GM18526 (cell line): ENCODE data around the gene KIF7.

Source experiments
- POLR2A ChIP-seq: IDR thresholded peaks from 3 replicates; pipeline ENCODE4 v1.6.1; 2011; ENCODE audit not compliant: insufficient read length; ENCODE audit errors: extremely low read depth

KIF7 gene

DNA sequence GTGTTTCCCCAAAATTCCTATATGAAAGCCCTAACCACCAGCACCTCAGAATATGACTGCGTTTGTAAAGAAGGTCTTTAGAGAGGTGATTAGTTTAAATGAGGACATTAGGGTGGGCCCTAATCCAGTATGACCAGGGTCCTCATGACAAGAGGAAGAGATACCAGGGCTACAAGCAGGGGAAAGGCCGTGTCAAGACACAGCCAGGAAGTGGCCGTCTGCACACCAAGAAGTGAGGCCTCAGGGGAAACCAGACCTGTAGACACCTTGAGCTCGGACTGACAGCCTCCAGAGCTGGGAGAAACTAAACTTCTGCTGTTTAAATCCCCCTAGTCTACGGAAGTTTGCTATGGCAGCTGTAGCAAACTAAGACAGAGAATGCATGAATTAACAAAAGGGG is 14.2 kb downstream of the KIF7 start:
- TF ChIP-seq POLR2A: no peak

DNA sequence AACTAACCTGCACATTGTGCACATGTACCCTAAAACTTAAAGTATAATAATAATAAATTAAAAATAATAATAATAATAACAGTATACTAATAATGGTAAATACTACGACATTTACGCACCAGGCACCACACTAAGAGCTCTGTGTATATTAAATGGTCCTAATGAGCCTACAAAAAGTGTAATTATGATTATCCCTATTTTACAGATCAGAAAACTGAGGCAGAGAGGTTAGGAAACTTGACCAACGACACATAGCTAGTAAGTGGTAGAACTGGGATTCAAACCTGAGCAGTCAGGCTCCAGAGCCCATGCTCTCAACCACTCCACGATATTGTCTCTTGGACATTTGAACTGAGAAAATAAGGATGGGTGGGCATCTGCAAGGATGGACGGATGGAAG is 15.0 kb downstream of the KIF7 start:
- TF ChIP-seq POLR2A: no peak

- no peak for TF ChIP-seq POLR2A
Measured at GRCh38 chr15:89633585-89633984, 21.7 kb downstream of the KIF7 start.

- TF ChIP-seq POLR2A: no peak
Measured at GRCh38 chr15:89632563-89633430, 22.5 kb downstream of the KIF7 start.

GRCh38 chr15:89631902-89632264 is 23.4 kb downstream of the KIF7 start:
- no peak for TF ChIP-seq POLR2A

DNA sequence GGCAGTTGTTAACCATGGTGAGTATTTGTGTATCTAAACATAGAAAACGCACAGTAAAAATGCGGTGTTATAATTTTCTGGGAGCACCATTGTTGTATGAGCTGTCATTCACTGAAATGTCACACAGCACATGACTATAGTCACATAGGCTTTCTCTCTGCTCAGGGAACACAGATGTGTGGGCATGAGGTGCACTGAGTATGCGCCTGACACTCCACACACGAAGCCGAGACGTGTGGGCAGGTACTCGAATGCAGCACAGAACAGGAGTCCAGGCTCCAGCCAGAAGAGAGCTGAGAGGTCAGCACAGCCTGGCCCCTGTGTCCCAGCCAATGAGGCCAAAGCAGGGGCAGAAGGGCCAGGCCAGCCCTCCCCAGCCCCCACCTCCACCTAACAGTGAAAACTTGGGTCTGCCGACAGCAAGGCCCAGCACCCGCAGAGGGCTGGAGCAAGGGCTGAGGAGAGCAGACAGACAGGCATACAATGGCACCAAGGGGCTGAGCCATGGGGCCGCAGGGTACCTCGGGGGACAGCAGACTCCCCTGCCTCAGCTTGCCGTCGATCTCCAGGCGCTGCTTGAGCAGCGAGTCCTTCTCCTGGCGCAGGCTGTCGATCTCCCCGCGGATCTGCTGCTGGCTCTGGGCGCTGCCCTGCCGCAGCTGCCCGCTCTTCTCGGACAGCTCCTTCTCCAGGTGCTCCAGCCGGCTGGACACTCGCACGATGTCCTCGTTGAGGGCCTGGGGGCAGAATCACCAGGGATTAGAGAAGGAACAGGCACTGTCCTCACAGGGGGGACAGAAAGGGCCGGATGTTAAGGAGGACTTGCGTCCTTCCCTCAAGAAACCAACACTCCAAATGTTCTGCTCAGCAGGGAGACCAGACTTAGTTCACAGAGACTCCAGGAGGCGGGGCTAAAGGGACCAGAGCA is 24.0 kb downstream of the KIF7 start:
- no peak for TF ChIP-seq POLR2A

- TF ChIP-seq POLR2A: no peak
Measured at GRCh38 chr15:89630260-89630659, 25.0 kb downstream of the KIF7 start.

DNA sequence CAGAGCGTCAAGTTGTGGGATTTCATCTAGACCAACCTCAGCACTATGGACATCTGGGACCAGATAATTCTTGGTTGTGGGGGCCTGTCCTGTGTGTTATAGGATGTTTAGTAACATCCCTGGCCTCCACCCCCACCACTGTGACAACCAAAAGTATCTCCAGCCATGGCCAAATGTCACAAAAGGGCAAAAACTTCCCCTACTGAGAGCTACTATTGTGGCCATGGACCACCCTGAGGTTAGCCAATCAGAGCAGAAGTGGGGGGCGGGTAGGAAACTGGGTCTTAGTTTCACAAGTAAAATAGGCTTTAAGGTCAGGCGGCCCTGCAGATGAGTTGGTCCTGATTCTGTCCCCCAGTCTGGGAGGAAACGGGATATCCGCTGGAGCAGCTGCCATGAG is 25.4 kb downstream of the KIF7 start:
- TF ChIP-seq POLR2A: no peak

- TF ChIP-seq POLR2A: no peak
Measured at GRCh38 chr15:89628806-89629715, 26.2 kb downstream of the KIF7 start.

GRCh38 chr15:89628301-89628700 is 27.0 kb downstream of the KIF7 start:
- TF ChIP-seq POLR2A: no peak

DNA sequence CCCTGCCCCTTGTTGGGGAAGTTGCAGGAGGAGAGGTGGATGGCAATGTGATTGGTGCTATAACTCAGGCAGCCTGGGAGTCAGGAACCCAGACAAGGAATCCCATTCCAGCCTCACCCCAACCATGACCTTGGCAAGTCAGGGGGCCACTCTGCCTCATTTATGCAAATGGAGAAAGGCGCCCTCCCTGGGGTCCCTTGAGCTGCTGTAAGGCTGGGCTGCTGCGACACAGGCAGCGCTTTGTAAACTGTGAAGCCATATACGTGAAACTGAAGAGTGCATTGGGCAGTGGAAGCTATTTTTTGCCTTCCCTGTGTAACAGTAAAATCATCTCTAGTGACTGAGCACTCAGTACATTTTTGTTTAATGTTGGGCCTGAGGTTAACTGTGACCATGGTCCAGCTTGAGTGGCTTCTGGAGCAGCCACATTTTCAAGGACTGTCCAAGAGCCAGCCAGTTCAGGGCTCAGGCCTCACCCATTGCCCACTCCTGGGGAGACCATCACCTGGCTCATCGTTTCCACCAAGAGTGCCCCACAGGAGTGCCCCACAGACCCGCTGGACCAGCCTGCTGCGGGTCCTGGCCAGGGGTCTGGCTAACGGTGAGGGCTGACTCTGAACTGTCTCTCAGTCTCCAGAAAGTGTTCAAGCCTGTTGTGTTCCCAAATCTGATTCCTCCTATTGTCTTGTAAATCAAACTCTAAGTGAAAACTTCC is 27.9 kb downstream of the KIF7 start:
- no peak for TF ChIP-seq POLR2A

DNA sequence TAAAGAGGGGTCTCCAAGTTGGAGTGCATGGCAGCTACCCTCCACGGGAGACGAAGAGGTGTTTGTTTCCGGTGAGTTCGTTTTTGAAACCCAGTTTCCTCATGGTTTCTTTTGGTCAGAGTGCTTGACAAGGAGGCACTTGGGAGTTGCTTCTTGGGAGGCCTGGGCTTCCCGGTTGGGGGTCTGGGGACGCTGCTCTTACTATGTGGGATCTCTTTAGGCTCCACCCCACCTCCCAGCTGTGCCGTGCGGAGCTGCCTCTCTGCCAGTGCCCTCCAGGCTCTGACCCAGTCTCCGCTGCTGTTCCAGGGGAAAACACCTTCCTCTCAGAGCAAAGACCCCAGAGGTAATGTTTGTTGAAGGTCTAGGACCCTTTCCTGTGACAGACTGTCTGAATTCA is 29.6 kb downstream of the KIF7 start:
- TF ChIP-seq POLR2A: no peak

DNA sequence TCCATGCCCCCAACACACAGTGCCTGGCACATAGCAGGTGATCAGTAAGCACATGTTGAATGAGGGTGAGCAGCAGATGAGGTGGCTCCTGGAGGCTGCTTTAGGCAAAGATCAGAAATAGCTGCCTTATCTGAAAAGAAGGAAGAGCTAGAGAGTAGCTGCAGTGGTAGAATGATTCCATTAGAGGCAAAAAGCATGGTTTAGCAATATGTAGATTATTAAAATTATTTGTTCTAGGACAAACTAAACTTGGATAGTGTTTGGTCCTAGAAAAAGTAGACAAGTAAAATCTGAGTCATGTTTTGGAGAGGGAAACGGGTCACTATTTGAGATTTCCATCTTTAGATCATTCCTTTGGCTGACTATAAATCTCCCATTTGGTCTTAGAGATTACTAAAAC is 32.1 kb downstream of the KIF7 start:
- TF ChIP-seq POLR2A: no peak

DNA sequence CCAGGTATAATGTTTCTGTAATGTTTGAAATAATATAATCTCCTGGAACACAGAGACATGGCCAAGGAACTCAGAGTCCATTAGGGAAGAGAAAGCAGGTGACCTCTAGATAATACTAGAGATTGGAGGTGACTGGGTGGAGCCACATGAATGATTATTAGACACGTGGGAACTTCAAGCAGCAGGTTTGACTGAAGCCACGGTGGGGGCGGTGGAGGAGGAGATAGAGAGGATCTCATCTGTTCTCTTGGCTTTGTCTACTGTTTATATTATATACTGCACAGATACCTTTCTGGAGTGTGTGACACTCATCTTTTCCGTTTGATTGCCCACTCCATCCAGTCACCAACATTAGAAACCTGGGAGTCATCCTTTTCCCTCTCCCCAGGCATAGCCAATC is 33.7 kb downstream of the KIF7 start:
- TF ChIP-seq POLR2A: no peak
